ENCODE data around the gene SMPDL3A.

SMPDL3A gene

DNA sequence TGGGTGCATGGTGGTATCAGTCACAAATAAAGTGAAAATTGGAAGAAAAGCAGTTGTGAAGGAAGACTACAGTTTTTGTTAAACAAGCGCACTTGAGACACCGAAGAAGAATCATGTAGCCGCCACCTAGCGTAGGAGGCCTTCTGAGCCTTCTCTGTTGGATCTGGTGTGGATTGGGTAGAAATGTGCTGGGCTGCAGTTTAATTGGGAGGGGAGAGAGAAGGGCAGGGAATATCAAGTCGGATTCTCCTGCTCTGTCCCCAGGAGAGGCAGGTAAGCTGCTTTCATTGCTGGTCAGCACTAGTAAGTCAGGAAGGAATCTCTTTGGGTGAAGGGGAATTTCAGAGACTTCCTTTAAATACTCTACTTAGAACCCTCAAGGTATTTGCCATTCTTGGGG, 10.8 kb upstream of the SMPDL3A start:
- no peak for DNase-seq

DNA sequence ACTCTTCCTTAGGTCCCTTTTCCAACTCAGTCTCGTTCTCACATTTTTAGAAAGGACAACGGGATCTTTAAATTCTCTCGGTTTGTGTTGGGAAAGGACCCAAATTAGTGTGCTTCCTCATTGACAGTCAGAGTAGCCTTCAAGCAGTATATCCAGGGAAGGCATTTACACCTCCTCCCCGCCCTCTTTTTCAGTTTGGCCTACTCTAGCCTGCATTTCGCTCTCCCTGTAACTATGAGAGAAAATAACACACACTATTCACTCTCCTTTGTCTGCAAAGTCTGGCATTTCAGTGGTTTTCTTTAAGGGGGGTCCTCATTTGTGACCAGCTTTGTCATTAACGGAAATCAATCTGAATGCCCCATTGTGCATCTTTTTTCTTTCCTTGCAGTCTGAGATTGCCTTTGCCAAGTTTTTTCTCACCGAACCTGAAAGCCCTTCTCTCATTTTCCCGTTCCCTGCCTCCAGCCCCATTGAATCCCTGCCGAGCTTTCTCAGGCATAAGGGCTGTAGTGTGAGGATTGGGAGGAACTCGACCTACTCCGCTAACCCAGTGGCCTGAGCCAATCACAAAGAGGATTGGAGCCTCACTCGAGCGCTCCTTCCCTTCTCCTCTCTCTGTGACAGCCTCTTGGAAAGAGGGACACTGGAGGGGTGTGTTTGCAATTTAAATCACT, 9.9 kb upstream of the SMPDL3A start:
- DNase-seq: no peak

DNA sequence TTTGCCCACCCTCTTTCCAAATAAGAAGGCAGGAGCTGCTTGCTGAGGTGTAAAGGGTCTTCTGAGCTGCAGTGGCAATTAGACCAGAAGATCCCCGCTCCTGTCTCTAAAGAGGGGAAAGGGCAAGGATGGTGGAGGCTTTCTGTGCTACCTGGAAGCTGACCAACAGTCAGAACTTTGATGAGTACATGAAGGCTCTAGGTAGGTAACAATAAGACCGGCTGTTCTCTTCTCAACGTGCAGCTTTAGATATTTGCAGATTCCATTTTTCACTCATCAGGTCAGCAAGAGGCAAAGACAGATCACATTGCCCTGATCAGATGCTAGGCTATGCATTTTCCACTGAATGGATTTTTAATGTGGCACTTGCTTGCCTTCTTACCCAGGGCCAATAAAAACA, 9.4 kb upstream of the SMPDL3A start, which contains the start of gene FABP7:
Gene FABP7, plus strand, starts transcription at position 50 of the 400 bp plus-strand sequence. Its CDS starts 79 bp downstream, at position 129.
- no peak for DNase-seq

DNA sequence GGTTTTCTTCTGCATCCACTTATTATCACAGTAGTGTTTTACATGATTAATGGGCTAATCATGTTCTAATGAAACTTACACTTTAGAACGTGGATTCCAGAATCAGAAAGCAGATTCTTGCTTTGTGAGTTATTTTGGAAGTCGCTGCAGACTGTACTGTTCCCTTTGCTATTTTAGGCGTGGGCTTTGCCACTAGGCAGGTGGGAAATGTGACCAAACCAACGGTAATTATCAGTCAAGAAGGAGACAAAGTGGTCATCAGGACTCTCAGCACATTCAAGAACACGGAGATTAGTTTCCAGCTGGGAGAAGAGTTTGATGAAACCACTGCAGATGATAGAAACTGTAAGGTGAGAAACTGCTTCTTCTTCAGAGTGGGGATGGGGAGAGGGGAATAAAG, 8.9 kb upstream of the SMPDL3A start:
- DNase-seq: no peak

DNA sequence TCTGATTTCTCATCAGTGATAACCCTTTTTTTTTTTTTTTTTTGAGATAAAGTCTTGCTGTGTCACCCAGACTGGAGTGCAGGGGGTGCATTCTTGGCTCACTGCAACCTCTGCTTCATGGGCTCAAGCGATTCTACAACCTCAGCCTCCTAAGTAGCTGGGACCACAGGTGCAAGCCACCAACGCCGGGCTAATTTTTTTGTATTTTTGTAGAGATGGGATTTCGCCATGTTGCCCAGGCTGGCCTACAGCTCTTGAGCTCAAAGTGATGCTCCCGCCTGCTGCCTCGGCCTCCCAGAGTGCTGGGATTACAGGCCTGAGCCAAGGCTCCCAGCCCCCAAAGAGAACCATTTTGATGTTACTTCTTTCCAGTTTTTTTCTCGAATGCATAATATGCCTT, 7.3 kb upstream of the SMPDL3A start:
- DNase-seq: no peak

DNA sequence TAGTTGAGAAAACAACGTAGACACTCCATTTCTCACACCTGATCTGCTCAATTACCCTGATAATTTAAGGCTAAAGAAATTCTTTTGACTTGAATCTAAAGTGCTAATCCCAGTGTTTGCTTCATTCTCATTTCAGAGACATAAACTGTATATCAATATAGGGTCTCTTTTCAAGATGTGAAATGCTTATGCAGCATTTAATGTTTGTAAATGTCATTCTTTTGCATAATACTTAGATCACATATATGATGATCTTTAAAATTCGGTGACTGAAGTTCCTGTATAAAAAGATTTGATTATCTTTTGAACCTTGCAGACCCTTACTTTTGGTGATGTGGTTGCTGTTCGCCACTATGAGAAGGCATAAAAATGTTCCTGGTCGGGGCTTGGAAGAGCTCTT, 5.7 kb upstream of the SMPDL3A start:
- DNase-seq: no peak

DNA sequence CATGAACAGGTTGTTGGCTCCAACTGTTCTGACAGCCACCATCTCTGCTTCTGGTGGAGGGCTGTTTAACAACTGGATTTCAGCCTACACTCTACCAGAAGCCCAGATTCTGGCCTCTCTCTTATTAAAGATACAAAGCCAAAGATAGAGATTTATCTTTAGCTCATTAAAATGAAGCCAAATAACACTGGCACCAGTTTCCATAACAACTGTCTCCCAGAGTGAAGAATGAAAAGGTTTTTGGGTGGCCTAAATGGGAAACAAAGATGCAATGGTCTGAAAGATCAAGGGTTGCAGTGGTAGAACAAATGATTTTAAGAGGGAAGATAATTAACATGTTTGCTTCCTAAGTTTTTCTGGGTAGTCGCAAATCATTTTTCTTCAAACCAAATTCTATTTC, 3.2 kb upstream of the SMPDL3A start:
- no peak for DNase-seq

DNA sequence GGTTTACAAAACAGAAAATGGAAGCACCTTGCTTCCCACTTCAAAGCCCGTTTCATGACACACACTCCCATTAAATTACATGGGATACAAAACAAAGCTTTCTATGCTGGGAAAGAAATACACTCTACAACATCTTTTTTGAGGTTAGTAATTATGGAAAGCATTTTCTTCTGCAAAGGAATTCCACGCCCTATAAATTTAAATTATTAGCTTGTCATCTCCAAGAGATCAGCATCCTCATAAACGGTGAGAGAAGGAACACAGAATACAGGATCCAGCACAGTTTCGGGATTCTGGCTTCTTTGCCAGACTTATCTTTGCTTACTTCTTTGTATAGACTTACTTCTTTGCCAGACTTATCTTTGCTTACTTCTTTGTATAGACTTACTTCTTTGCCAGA, 1.3 kb upstream of the SMPDL3A start:
- no peak for DNase-seq

DNA sequence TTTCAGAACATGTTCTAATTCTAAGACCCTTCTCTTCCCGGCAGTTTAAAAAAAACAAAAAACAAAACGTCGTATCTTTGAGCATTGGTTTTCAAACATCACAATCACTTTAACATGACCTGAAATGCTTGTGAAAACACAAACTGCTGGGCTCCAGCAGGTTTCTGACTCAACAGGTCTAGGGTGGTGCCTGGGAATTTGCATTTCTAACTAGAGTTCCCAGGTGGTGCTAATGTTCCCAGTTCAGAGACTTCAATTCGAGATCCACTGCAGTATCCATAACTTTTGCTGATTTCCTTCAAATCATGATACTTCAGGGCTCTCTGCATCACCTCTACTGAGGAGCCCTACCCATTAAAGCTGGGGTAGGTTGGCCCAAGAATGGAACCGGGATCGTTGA, 850 bp upstream of the SMPDL3A start:
- DNase-seq: no peak

DNA sequence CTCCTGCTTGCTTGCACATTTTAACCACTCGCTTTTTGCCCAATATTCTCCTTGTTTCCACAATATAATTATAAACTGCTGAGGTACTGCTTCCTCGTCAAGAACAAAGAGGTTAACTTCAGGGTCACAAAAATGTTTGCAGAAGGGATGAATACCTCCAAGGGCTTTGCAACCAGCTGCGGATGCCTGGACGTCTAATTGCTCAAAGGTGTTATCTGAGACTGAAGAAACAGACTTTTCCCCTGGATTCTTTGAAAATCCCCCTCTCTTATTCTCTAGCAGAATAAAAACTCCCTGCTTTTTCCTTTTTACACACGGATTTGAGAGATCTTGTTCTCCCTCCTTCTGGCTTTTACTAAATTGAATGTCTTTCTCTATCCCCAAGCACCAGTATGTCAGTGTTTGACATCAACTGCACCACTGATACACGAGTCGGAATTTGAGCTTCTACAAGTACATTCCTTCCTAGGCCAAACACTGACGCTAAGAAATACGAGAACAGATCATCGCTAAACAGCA, 336 bp upstream of the SMPDL3A start:
- DNase-seq: no peak

DNA sequence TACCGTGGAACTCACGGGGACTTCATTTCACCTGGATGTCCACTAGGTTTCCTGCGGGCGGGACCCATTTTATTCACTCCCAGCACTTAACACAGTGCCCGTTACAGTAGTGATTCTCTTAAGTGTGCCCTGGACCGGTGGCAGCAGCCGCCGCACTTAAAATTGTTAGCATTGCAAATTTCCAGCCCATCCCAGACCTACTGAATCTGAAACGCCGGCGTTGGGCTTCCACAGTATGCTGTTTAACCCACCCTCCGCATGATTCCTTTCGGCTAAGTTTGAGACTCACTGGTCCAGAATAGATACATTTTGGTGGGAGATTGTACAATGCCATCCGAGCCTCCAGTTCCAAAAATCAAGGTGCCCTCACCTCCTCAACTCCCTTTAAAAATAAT, 967 bp downstream of the SMPDL3A start:
- no peak for DNase-seq

DNA sequence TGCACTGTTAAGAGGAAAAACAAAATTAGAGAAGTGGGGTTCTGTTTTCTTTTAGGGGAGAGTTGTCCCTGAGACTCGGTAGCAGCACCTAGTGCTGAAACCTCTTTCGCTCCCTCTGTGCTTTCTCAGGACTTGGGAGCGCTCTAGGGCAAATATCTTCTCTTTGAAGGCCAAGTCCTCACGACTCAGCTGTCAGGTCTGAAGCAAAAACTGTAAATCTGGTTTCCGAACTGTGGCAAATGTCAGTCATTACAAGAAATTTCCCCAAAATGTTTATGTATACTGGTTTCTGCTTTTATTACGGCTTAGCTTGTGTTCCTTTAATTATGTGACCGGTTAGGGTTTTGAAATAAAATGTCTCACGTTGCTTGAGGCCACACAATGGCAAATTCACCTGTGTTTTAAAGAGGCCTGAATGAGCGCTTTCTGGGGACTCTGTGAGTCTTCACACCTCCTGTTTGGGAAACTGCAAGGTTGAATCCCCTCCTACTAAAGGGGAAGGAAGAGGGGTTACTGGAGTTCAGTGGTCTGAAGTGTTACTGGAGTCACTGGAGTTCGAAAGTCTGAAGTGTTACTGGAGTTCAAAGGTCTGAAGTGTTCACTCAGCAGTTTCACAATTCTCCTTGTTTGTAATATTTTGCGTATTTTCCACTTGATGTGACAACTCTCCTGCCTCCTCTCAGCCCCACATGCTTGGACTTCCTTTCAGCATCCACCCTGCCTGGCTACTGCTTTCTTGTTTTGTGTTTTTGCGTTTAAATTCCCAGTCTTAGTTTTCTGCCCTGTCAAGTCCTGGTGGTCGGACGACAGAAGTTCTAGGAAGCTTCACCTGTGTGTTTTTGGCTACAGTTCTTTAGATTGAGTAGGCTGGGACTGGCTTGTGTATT, 1.6 kb downstream of the SMPDL3A start:
- no peak for DNase-seq

DNA sequence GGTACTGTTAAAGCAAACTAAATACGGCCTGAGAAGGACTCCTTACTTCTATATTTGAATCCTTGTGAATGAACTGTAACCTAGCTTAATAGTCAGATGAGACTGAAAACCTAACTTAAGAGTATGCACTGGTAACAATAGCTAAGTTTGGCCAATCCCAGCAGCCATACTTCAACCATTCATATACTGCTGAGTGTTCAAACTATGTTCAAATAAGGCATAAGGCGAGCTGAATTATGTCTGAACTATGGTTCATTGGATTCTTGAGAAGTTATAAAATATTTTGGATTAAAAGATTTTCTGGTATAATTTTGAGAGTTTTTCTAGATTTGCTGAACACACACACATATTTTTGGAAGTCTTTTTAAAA, 2.2 kb downstream of the SMPDL3A start:
- no peak for DNase-seq

DNA sequence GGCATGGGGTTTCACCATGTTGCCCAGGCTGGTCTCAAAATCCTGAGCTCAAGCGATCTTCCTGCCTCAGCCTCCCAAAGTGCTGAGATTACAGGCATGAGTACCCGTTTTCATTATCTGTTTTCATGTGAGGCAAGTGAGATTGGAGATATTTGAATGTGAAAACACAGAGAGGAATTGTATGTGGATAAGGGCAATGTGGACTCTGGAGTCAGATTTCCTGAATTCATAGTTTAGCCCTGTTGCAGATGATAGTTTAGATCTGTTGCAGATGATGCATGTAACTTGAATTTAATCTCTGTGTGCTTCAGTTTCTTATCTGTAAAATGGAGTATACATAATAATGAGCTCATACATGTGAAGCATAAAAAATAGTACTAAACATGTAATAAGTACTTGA, 3.7 kb downstream of the SMPDL3A start:
- no peak for DNase-seq

DNA sequence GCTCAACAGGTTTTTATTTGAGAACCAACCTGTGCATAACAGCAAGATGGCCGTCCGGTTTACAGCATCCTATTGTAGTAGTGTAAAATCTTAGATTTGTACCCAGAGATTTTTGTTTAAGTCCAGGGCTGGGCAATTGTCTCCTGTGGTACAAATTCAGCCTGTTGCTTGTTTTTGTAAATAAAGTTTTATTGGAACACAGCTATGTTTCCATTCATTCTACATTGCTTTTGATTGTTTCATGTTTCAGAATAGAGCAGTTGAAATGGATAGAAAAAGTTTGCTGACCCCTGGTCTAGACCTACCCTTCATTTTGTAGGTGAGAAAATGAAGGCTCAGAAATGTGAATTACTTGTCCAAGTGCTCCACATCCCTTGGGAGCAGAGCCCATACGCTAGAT, 8.5 kb downstream of the SMPDL3A start:
- DNase-seq: no peak

DNA sequence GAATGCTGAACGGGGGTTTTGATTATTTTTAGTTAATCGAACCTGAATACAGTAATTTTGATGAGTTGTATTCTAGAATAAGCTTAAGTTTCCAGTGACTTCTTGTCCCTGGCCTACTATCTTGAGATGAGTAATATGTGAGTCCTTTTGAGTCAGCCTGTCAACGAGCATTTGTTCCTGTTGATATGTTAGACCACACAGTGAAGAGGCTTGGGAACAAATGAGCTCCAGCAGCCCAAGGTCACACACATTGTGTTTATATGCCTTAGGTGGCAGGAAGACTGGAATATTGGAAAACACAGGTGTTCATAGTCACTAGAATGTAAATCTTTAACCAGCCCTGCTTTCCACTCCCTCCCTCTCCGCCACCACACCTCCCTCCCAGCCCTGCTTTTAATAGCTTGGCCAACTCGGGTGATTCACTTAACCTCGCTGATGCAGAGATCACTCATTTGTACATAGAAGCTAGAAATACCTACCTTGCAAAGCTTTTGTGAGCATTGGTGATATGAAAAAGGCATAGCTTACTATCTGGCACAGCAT, 9.1 kb downstream of the SMPDL3A start:
- DNase-seq: peak; percentile 75

DNA sequence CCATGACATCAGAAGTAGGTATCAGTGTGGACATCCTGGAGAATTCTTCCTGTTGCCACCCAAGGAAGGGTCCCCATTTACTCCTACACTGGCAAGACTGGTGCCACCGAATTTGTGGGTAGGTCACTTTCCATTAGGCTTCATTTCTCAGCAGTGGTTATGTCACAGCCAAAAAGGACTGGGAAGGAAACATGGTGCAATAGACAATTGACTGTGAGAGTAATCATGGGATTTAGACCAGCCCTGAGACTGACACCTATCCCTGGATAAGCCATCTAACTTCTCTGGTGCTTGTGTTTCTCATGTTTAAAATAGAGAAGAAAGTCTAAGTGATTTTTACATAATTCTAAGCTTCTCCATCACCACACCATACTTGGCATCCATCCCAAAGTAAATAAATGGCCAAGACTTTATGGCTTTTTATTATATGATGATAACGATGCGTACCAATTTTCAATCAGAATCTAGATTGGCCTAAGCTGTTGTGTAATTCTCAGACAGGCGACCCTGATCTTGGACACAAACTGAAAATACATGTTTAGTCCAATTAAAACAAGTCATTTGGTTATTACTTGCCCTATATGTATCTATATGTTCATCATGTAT, 10.2 kb downstream of the SMPDL3A start:
- DNase-seq: no peak

DNA sequence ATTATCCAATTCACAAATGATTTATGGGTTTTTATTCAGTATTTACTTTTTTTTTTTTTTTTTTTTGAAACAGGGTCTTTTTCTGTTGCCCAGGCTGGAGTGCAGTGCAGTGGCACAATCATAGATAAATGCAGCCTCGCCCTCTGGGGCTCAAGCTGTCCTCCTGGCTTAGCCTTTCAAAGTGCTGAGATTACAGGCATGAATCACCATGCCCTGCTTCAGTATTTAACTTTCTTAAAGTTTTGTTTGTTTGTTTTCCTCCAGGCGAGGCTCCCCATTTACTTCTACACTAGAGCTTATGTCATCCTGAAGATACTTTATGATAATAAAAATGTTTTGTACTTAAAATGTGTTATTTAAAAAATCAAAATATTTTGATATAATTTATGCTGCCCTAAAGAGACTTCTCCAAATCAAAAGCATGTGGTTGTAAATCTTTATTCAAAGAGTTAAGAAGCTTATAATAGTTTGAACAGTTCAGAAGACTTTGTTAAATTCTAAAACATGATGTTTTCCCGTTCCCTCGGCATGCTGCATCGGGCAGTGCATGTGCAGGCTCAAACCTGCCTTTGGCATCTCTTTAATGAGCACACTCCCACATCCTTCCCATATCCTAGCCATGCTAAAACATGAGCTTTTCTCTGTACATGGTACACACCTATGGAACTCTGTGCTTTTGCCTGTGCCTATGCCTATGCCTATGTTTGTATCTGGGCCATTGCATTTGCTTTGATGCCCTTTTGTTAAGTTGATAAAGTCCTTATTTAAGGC, 11.0 kb downstream of the SMPDL3A start:
- peak; percentile 57 for DNase-seq

DNA sequence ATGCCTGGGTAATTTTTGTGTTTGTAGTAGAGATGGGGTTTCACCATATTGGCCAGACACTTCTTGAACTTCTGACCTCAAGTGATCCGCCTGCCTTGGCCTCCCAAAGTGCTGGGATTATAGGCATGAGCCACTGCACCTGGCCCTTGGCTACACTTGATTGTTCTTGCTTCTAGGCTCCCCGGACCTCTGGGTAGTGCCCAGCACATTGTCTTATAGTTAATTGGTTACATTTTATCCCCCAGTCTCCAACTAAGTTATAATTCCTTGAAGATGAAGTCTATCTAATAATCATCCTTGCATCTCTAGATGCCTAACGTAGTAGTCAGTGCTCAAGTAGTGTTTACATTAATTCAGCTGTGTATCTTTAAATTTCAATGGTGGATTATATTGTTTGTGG, 11.8 kb downstream of the SMPDL3A start:
- DNase-seq: no peak

DNA sequence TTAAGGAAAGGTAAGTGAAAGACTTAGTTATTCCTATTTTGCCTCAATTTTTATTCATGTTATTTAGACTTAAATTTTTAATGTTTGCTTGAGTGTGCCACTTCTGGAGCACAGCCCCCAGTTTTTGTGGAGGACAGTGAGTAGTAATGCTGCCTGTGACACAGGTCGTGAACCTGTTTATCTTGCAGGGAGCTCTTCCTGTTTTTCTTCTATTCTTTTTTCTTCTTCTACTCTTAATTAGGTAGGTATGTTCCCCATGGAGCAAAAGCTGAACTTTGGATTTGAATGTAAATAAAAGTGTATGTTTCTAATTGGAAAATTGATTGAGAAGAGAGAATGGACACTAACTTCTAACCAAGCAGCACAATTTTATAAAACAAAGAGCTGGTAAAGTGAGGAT, 12.3 kb downstream of the SMPDL3A start:
- DNase-seq: no peak

DNA sequence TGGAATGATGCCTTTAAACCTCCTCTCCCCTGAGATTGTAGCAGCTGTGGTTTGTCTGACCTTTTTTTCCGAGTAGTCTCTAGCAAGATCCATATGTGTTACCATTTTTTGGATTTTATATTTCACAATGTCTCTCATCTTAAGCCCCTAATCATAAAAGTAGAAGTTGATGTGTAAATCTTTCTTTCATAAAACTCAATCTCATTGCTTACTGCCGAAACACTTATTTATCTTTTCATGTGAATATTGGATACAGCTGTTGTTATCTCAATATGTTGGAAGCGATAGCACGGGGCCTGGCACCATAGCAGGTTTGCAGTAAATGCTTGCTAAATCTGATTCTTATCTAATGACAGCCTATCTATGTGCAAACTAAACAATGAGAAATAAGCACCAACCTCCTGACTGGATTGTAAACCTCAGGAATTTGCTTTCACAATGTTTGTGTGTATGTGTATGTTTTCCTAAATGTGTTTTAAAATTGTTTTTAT, 14.2 kb downstream of the SMPDL3A start:
- DNase-seq: no peak

DNA sequence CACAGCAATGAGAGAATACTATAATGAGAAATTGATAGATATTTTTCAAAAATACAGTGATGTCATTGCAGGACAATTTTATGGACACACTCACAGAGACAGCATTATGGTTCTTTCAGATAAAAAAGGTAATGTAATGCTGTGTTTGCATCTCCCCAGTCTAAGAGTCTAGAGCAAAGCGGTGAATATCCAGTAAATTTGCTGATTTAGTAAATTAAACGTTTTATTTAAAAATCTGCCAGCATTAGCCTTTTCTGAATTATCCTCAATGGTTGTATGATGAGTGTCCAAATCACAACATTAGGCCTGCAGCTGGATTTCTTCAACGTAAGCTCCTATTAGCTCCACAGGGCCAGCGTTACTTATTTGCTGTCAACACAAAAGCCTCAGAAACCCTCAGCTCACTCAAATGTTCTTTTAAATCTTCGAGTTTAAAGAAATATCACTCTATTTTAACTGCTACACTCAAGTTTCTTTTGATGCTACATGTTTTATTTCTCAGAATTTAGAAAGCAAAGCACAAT, 16.0 kb downstream of the SMPDL3A start:
- DNase-seq: no peak
